Mesenteric fat pad (tissue), 1 donor: ENCODE measurements around the gene PTK7. TPM values are rescaled to one million over a fixed set of nuclear protein-coding genes. Genes with fewer than 3 reads are reported as not detected.

Experiments used
- DNase-seq: peaks from one replicate; pipeline ENCODE4 v3.0.0-alpha.2; 2020; ENCODE audit warnings: low spot score
- total RNA-seq: library from RNA; stranded (reverse); fragmentation: NEBNext Ultra II Directional; extraction: Animal tissue kit (Norgen Biotek cat#: 25700); gene quantifications from one replicate; pipeline ENCODE4 v1.2.1, GENCODE V29; 2021
- donor health status: DM: yes; HTN: yes; CAD: no.

The PTK7 gene
- total RNA-seq, 1 donor from 2014 or later, result 13.6 TPM

DNA sequence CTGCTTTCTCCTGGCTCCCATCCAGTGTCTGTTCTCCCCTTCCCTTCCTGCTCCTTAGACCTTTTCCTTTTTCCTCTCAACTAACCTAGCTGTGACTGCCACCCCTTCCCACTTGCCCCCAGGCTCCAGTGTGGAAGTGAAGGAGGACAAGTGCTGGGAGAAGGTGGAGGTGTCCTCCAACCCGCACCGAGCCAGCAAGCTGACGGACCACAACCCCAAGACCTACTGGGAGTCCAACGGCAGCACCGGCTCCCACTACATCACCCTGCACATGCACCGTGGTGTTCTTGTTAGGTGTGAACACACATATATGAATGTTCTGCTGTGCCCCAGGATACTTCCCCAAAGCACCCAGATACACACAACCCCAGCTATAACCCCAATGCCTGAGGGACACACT lies 124.4 kb downstream of the PTK7 start:
- DNase-seq, result no peak

DNA sequence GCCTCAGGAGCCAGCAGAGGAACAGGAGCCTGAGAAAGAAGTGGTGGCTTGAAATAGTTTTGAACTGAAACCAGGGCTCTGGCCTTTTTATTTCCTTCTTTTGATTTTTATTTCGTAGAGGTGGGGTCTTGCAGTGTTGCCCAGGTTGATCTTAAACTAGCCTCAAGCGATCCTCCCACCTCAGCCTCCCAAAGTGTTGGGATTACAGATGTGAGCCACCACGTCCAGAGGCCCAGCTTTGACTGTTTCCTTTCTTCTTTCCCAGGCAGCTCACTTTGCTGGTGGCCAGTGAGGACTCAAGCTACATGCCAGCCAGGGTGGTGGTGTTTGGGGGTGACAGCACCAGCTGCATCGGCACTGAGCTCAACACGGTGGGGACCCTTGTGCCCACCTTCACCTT lies 126.3 kb downstream of the PTK7 start:
- no peak for DNase-seq

DNA sequence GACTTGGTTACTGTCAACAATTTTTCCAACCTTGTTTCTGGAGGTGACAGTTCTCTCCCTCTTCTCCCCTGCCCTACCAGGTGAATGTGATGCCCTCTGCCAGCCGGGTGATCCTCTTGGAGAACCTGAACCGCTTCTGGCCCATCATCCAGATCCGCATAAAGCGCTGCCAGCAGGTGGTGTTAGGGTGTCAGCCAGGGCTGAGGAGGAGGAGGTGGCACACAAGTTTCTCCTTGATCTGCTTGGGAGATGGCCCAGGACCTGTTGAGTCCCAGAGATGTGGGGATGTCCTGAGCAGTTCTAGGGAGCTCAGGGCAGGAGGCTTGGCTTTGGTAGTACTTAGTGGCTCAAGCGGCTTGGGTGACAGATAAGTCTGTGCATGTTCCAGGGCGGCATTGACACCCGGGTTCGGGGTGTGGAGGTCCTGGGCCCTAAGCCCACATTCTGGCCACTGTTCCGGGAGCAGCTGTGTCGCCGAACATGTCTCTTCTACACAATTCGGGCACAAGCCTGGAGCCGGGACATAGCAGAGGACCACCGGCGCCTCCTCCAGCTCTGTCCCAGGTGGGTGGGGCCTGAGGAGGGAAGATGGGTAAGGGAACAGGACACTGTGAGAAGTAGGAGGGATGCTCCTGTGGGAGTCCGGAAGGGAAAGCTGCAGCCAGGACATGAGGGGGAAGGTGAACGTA lies 127.1 kb downstream of the PTK7 start:
- no peak for DNase-seq

DNA sequence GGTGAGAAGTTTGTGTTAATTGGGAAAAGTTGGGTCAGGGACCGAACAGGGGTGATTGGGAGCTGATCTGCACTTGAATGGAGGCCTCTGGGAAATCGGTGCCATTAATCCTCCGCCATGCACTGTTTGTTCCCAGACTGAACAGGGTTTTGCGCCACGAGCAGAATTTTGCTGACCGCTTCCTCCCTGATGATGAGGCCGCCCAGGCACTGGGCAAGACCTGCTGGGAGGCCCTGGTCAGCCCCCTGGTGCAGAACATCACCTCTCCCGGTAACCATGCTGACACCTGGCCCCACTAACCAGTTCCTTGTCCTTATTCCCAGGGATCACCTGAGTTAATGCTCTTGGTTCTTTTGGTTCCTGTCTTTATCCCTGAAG lies 127.6 kb downstream of the PTK7 start:
- DNase-seq, result no peak

DNA sequence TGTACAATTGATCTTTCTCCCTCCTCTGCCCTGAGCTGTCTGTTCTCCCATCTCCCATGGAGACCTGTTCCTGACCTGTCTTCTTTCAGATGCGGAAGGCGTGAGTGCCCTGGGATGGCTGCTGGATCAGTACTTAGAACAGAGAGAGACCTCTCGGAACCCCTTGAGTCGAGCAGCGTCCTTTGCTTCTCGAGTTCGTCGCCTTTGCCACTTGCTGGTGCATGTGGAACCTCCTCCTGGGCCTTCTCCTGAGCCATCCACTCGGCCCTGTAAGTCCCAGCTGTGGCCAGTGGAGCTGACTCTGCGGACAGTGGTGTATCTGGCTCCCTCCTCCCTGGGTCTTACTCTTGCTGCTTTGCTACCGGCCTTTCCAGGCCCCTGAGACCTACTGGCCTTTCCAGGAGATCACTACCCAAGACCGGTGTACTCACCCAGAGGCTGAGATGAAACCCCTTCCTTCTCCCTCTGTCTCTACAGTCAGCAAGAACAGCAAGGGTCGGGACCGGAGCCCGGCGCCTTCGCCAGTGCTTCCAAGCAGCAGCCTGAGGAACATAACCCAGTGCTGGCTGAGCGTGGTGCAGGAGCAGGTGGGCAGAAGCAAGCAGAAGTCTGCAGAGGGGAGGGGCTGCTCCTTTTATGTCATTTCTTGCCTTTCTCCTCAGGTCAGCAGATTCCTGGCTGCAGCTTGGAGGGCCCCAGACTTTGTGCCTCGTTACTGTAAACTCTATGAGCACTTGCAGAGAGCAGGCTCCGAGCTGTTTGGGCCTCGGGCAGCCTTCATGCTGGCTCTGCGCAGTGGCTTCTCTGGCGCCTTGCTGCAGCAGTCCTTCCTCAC lies 128.4 kb downstream of the PTK7 start:
- no peak for DNase-seq

DNA sequence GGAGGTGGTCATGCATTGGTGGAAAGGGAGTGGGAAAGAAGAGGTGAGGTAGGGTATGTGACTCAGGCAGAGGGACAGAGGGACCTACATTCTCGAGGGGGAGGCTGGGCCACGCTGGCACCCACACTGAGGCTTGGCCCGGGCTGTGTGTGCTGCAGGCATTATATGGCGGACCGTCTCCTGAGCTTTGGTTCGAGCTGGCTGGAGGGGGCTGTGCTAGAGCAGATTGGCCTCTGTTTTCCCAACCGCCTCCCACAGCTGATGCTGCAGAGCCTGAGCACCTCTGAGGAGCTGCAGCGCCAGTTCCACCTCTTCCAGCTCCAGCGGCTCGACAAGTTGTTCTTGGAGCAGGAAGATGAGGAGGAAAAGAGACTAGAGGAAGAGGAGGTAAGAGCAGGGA lies 129.7 kb downstream of the PTK7 start:
- no peak for DNase-seq

DNA sequence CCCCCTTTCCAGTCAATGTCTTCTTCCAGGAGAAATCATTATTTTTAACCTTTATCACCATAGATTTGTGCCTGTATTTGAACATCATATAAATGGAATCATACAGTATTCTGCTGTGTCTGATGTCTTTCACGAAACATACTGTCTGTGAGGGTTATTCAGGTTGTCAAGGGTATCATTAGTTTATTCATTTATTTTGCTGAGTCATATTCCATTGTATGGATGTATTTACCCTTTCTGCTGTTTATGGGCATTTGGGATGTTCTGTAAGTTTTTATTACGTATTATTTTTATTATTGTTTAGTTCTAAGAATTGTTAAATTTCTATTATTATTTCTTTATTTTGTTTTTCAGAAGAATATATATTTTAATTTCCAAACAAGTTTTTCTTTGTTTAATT lies 131.2 kb downstream of the PTK7 start:
- no peak for DNase-seq

Other genes with a start within 250 kb of the PTK7 start
- 82.2 TPM for gene RPL7L1, start 196.7 kb upstream of the PTK7 start, total RNA-seq
- not detected for gene PTCRA, start 160.3 kb upstream of the PTK7 start, total RNA-seq
- gene CNPY3, start 146.8 kb upstream of the PTK7 start, total RNA-seq, result 27.4 TPM
- 0.61 TPM for gene GNMT, start 115.6 kb upstream of the PTK7 start, total RNA-seq
- 13.4 TPM for gene PEX6, start 97.1 kb upstream of the PTK7 start, total RNA-seq
- 27.8 TPM for gene PPP2R5D, start 91.7 kb upstream of the PTK7 start, total RNA-seq
- 46.1 TPM for gene MEA1, start 62.4 kb upstream of the PTK7 start, total RNA-seq
- 71.6 TPM for gene KLHDC3, start 62.1 kb upstream of the PTK7 start, total RNA-seq
- gene RRP36, start 54.7 kb upstream of the PTK7 start, total RNA-seq, result 51.9 TPM
- 13.7 TPM for gene CUL7, start 22.5 kb upstream of the PTK7 start, total RNA-seq
- gene MRPL2, start 16.9 kb upstream of the PTK7 start, total RNA-seq, result 59.3 TPM
- gene KLC4, start 16.7 kb upstream of the PTK7 start, total RNA-seq, result 18.1 TPM
- gene SRF, start 95.0 kb downstream of the PTK7 start, total RNA-seq, result 34.2 TPM
- 26.6 TPM for gene CUL9, start 105.9 kb downstream of the PTK7 start, total RNA-seq
- gene DNPH1, start 153.2 kb downstream of the PTK7 start, total RNA-seq, result 36.5 TPM
- gene TTBK1, start 167.2 kb downstream of the PTK7 start, total RNA-seq, result 0.06 TPM
- not detected for gene SLC22A7, start 221.9 kb downstream of the PTK7 start, total RNA-seq
- 0.58 TPM for gene CRIP3, start 232.5 kb downstream of the PTK7 start, total RNA-seq